ENCODE measurements around the gene NUP160.

DNA sequence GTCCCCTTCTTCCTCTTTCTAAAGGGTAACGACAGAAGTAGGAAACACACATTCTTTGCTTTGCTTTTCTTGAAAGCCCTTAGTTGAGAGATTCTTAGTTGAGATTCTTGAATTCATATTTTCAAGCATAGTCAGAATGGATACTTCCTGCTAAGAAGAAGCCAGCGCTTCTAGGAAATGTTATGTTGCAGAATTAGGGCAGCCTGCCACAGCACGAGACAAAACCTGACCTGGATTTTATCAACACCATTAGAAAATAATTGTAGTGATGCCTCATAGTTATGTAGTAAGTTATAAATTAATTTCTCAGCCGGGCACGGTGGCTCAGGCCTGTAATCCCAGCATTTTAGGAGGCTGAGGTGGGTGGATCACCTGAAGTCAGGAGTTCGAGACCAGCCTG lies 37.9 kb upstream of the NUP160 start:
- TF ChIP-seq POLR2A (IDR thresholded peaks at IDR 0.05): no peak
- no peak for TF ChIP-seq CTCF (IDR thresholded peaks at IDR 0.05)
- no peak for TF ChIP-seq POLR2AphosphoS5 (IDR thresholded peaks at IDR 0.05; ENCODE audit: insufficient read depth in 1 of 2, low read depth in 1 of 2)

All from vagina (tissue), 2 donors.